ENCODE data around the gene DENND2A.

DNA sequence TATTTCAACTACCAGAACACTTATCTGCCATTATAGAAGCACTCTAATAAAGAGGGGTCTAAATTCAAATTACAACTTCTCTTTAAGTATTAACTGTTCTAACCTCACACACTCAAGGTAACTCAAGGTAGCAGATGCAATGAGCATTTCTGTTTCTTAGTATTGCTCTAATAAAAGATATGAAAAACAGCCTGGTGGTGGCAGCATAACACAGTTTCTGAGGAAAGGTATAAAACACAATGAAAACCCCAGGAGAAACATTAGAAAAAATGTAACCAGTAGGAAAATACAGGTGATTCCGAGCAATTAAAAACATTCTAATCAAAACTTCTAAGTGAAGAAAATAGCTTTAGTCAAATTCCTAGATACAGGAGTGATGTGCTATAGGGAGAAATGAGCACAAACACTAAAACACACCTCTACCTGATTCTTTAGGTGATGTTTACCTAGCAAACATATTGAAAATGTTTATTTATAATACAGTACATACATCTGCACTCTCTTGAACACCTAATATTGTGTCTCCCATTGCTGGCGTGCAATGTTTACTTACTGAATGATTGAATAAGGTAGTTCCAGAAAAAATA lies 164.8 kb downstream of the DENND2A start:
- TF ChIP-seq, protein P1, sequence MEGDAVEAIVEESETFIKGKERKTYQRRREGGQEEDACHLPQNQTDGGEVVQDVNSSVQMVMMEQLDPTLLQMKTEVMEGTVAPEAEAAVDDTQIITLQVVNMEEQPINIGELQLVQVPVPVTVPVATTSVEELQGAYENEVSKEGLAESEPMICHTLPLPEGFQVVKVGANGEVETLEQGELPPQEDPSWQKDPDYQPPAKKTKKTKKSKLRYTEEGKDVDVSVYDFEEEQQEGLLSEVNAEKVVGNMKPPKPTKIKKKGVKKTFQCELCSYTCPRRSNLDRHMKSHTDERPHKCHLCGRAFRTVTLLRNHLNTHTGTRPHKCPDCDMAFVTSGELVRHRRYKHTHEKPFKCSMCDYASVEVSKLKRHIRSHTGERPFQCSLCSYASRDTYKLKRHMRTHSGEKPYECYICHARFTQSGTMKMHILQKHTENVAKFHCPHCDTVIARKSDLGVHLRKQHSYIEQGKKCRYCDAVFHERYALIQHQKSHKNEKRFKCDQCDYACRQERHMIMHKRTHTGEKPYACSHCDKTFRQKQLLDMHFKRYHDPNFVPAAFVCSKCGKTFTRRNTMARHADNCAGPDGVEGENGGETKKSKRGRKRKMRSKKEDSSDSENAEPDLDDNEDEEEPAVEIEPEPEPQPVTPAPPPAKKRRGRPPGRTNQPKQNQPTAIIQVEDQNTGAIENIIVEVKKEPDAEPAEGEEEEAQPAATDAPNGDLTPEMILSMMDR (IDR thresholded peaks at IDR 0.05 in 2 of 3, conservative IDR thresholded peaks at IDR 0.05 in 1 of 3; ENCODE audit: control insufficient read depth in 2 of 3, extremely low read depth in 1 of 3, insufficient read depth in 1 of 3, low read depth in 3 of 3, low read length in 3 of 3): peak; percentile 46 to 64 (median 49)
- TF ChIP-seq POLR2A (IDR thresholded peaks at IDR 0.05; ENCODE audit: low read depth, low read length) (no peak), KLF5 (IDR thresholded peaks at IDR 0.05; ENCODE audit: partially characterized antibody) (no peak), BHLHE40 (IDR thresholded peaks at IDR 0.05; ENCODE audit: borderline replicate concordance in 1 of 2, low read depth in 2 of 2, low read length in 1 of 2) (no peak), SP1 (IDR thresholded peaks at IDR 0.05; ENCODE audit: low read depth, low read length) (no peak), GABPA (IDR thresholded peaks at IDR 0.05; ENCODE audit: low read depth) (no peak), GATAD2B (conservative IDR thresholded peaks at IDR 0.05; ENCODE audit: low read depth) (no peak), SIN3A (IDR thresholded peaks at IDR 0.05; ENCODE audit: low read depth, low read length) (no peak), MYC (IDR thresholded peaks at IDR 0.05; ENCODE audit: insufficient read depth, insufficient read length, insufficient replicate concordance, low read length, severe bottlenecking) (no peak)
- TF ChIP-seq, protein P2, sequence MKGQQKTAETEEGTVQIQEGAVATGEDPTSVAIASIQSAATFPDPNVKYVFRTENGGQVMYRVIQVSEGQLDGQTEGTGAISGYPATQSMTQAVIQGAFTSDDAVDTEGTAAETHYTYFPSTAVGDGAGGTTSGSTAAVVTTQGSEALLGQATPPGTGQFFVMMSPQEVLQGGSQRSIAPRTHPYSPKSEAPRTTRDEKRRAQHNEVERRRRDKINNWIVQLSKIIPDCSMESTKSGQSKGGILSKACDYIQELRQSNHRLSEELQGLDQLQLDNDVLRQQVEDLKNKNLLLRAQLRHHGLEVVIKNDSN (IDR thresholded peaks at IDR 0.05; ENCODE audit: borderline replicate concordance, extremely low read length, insufficient read depth, low read depth, low read length): no peak

Data from GM12878 (cell line).